Mesenchymal stem cell (in vitro differentiated cells and primary cell): ENCODE results near the gene SYT8.
A peak's percentile ranks its signal among the peaks of the same experiment; 100 is the strongest.

Source experiments
- DNase-seq: peaks from one replicate; pipeline ENCODE4 v3.0.0-alpha.2; 2013
- H2AFZ ChIP-seq: one replicate; pipeline ENCODE4 v1.6.1; 2013; ENCODE audit warnings: low read depth, mild to moderate bottlenecking, control low read depth, inconsistent platforms, low read length, moderate library complexity
- H2AK5ac ChIP-seq: 2 replicates; pipeline ENCODE4 v1.6.1; 2013; ENCODE audit warnings: low read length, moderate library complexity, mild to moderate bottlenecking, inconsistent platforms; ENCODE audit not compliant: severe bottlenecking
- H2BK120ac ChIP-seq: one replicate; pipeline ENCODE4 v1.6.1; 2013; ENCODE audit warnings: low read depth, mild to moderate bottlenecking, inconsistent platforms, low read length, moderate library complexity
- H2BK12ac ChIP-seq, 2 experiments: one replicate each; pipeline ENCODE4 v1.6.1; 2013; ENCODE audit warnings: inconsistent platforms in 2 of 2, low read length in 2 of 2, mild to moderate bottlenecking in 2 of 2, moderate library complexity in 2 of 2, control low read depth in 1 of 2
- H2BK15ac ChIP-seq: one replicate; pipeline ENCODE4 v1.6.1; 2013; ENCODE audit warnings: mild to moderate bottlenecking, low read depth, inconsistent platforms; ENCODE audit not compliant: poor library complexity, severe bottlenecking
- H2BK5ac ChIP-seq: 2 replicates; pipeline ENCODE4 v1.6.1; 2013; ENCODE audit warnings: low read depth, mild to moderate bottlenecking, low read length, control low read depth, inconsistent platforms; ENCODE audit not compliant: poor library complexity, severe bottlenecking
- H3K14ac ChIP-seq, 2 experiments: one replicate each; pipeline ENCODE4 v1.6.1; 2013; ENCODE audit warnings: inconsistent platforms in 2 of 2, low read length in 2 of 2, control low read depth in 1 of 2, mild to moderate bottlenecking in 1 of 2, moderate library complexity in 1 of 2
- H3K18ac ChIP-seq, 2 experiments: one replicate each; pipeline ENCODE4 v1.6.1; 2013; ENCODE audit warnings: inconsistent platforms in 2 of 2, low read length in 2 of 2, control low read depth in 1 of 2, low read depth in 1 of 2, mild to moderate bottlenecking in 1 of 2
- H3K23ac ChIP-seq, 2 experiments: one replicate each; pipeline ENCODE4 v1.6.1; 2013; ENCODE audit warnings: inconsistent platforms in 2 of 2, low read length in 2 of 2, mild to moderate bottlenecking in 2 of 2, moderate library complexity in 2 of 2, control low read depth in 1 of 2
- H3K27ac ChIP-seq: 2 replicates; pipeline ENCODE4 v1.5.1; 2013; ENCODE audit warnings: mild to moderate bottlenecking, moderate library complexity, low read length, control low read depth, inconsistent platforms; ENCODE audit not compliant: poor library complexity, severe bottlenecking
- H3K27me3 ChIP-seq, 2 experiments: 2 replicates each; pipeline versions ENCODE4 v1.6.1 to v1.7.0; 2013; ENCODE audit warnings: low read length in 2 of 2, mild to moderate bottlenecking in 2 of 2, moderate library complexity in 2 of 2, control low read depth in 1 of 2, inconsistent platforms in 1 of 2; ENCODE audit not compliant: control insufficient read depth in 1 of 2, insufficient read depth in 1 of 2
- H3K36me3 ChIP-seq, 2 experiments: 2 replicates each; pipeline versions ENCODE4 v1.6.1 to v1.7.0; 2013; ENCODE audit warnings: low read length in 2 of 2, control low read depth in 1 of 2, inconsistent platforms in 1 of 2, low read depth in 1 of 2, mild to moderate bottlenecking in 1 of 2; ENCODE audit not compliant: insufficient read depth in 2 of 2, control insufficient read depth in 1 of 2
- H3K4ac ChIP-seq, 2 experiments: one replicate each; pipeline ENCODE4 v1.6.1; 2013; ENCODE audit warnings: inconsistent platforms in 2 of 2, low read length in 2 of 2, mild to moderate bottlenecking in 2 of 2, moderate library complexity in 2 of 2, control low read depth in 1 of 2, low read depth in 1 of 2
- H3K4me1 ChIP-seq: 2 replicates; pipeline ENCODE4 v1.6.1; 2013; ENCODE audit warnings: low read depth, low read length, control low read depth; ENCODE audit not compliant: control insufficient read depth, insufficient read depth
- H3K4me2 ChIP-seq: 2 replicates; pipeline ENCODE4 v1.6.1; 2013; ENCODE audit warnings: low read length, mild to moderate bottlenecking, inconsistent platforms; ENCODE audit not compliant: poor library complexity, severe bottlenecking
- H3K4me3 ChIP-seq, 2 experiments: 2 replicates each; pipeline versions ENCODE4 v1.5.1 to v1.7.0; 2013; ENCODE audit warnings: low read length in 2 of 2, mild to moderate bottlenecking in 2 of 2, control low read depth in 1 of 2, low read depth in 1 of 2; ENCODE audit not compliant: insufficient read depth in 1 of 2
- H3K79me1 ChIP-seq: replicated peaks from 2 replicates; pipeline ENCODE4 v1.6.1; 2013; ENCODE audit warnings: mild to moderate bottlenecking, control low read depth, low read length, inconsistent platforms; ENCODE audit not compliant: poor library complexity, severe bottlenecking
- H3K9ac ChIP-seq: 2 replicates; pipeline ENCODE4 v1.7.0; 2013; ENCODE audit warnings: mild to moderate bottlenecking, low read length, moderate library complexity
- H3K9me3 ChIP-seq: 2 replicates; pipeline ENCODE4 v1.7.0; 2013; ENCODE audit warnings: mild to moderate bottlenecking, low read length; ENCODE audit not compliant: control insufficient read depth
- H4K8ac ChIP-seq: one replicate; pipeline ENCODE4 v1.6.1; 2013; ENCODE audit warnings: inconsistent platforms, mild to moderate bottlenecking, low read length, moderate library complexity
- H4K91ac ChIP-seq: one replicate; pipeline ENCODE4 v1.6.1; 2013; ENCODE audit warnings: mild to moderate bottlenecking, low read length, inconsistent platforms
- WGBS: methylation state at CpG from one replicate; pipeline ENCODE4 v1.1.7; 2013; ENCODE audit warnings: mixed read lengths; 5-methylcytosine and 5-hydroxymethylcytosine counted together

SYT8 gene

DNA sequence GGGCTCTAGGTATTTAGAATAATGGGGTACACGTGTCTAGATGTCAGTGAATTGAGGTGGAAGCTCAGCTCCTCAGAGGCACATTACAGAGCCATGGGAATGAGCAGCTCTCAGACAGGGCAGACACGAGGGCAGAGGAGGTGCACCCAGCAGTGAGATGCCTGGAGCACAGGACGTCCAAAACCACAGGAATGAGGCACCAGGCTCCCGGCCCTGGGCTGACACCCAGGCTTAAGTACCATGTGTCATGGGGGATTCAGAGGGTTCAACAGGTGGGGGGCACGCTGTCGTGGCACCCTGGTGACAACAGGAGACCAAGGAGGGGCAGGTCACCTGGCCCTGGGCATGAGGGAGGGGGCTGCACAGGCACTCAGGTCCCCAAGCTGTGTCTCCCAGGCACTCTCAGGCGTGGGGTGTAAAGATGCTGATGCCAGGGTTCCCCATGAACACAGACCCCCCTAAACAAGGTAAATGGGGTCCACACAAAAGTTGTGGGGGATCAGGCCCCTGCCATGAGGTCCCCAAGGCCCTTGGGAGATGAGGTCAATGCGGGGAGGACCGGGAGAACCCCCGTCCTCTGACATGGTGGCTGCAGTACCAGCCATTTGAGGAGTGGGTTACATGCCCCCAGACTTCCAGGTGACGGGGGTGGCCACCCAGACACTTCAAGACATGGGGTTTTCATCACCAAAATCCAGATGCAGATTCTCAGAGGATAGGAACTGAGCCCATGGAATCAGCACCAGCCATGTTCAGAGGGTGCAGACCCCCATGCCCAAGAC lies 5.6 kb upstream of the SYT8 start:
- peak overlapping the region in 1 of 2 experiments; percentile 78 for H2BK12ac ChIP-seq
- H3K18ac ChIP-seq: no peak overlapping the region
- peak overlapping the region; percentile 63 for H2AK5ac ChIP-seq
- H3K23ac ChIP-seq: no peak overlapping the region
- H3K27me3 ChIP-seq: peaks cover 0 to 54% of the 10 kb centered on the region in 2 experiments
- H3K4me3 ChIP-seq: no peak overlapping the region
- no peaks in the 10 kb centered on the region for H3K36me3 ChIP-seq
- no peaks in the 10 kb centered on the region for H3K9me3 ChIP-seq
- H2AFZ ChIP-seq: no peak overlapping the region
- no peak overlapping the region for H3K9ac ChIP-seq
- H4K91ac ChIP-seq: no peak overlapping the region
- H3K4me2 ChIP-seq: no peak overlapping the region
- peak; percentile 49 for DNase-seq
- H4K8ac ChIP-seq: no peak overlapping the region
- no peak overlapping the region for H2BK15ac ChIP-seq
- peak overlapping the region; percentile 11 for H3K27ac ChIP-seq
- no peak overlapping the region for H2BK5ac ChIP-seq
- H2BK120ac ChIP-seq: no peak overlapping the region
- H3K79me1 ChIP-seq: no peaks in the 10 kb centered on the region
- no peak overlapping the region for H3K4ac ChIP-seq
- H3K14ac ChIP-seq: no peak overlapping the region
- H3K4me1 ChIP-seq: peaks cover 83% of the 10 kb centered on the region
- 47% methylated on average over 10 of the region's 11 CpGs for WGBS

DNA sequence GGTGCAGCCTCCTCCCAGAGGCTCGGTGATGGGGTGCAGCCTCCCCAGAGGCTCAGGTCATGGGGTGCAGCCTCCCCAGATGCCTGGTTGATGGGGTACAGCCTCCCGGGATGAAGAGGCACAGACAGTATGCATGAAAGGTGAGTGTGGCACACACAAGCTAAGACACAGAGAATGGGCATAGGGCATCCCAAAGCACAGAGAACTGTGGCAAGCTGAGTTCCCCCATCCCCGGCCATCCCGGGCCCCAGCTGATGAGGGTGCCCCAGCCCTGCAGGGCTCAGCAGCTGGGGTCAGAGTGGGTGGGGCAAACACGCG lies 4.8 kb upstream of the SYT8 start:
- no peak for DNase-seq
- Histone ChIP-seq H4K8ac (no peak overlapping the region), H4K91ac (peak overlapping the region; percentile 28), H2AK5ac (peak overlapping the region; percentile 63), H3K14ac (no peak overlapping the region), H3K4me3 (no peak overlapping the region), H3K9ac (no peak overlapping the region), H3K18ac (no peak overlapping the region), H3K36me3 (no peaks in the 10 kb centered on the region), H2AFZ (no peak overlapping the region), H3K4ac (no peak overlapping the region), H3K4me2 (no peak overlapping the region), H3K27me3 (peaks cover 0 to 54% of the 10 kb centered on the region in 2 experiments), H3K23ac (no peak overlapping the region), H2BK120ac (no peak overlapping the region), H3K9me3 (no peaks in the 10 kb centered on the region), H2BK12ac (peak overlapping the region in 1 of 2 experiments; percentile 1), H3K79me1 (no peaks in the 10 kb centered on the region), H3K27ac (no peak overlapping the region), H2BK15ac (peak overlapping the region; percentile 56), H3K4me1 (peaks cover 88% of the 10 kb centered on the region), H2BK5ac (no peak overlapping the region)
- WGBS: 72% methylated on average over 6 of the region's 6 CpGs

DNA sequence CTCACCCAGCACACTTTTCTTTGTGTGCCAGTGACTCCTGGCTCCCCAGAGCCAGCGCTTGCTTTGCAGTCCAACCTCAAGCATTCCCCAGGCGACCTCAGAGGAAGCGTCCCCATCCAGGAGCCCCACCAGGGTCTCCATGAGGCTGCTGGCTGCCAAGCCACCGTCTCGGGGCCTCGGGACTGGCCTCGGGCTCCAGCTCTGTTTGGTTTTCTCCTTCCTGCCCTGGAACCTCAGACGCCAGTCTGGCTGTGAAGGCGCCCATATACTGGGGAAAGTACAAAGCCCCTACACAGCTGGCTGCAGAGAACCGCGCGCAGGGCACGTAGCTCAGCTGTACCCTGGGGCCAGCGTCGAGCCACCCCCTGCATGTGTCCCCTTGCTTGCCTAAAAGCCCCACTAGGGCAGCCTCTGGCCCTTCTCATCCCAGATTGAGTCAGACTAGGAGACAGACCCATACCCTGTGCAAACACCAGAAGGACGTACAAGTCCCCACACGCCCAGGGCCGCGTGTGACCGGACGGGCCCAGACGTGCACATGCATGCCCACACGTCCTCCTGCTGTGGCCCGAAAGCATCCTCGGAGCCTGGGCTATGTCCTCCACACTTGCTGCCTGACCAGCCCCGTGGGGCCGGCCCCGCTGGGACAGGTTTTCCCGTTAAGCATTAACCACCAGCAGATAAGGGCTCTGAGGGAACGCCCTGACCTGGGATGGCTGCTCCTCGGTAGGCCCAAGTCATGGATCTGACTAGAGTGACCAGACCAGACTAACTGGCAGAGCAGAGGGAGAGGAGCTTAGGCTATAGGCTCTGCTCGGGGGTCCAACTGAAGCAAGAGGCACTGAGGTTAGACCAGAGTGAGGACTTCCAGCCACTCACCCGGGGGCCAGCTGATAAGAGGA lies 4.2 kb upstream of the SYT8 start:
- peak overlapping the region; percentile 49 for H2AK5ac ChIP-seq
- H3K14ac ChIP-seq: peak overlapping the region in 1 of 2 experiments; percentile 61
- no peak overlapping the region for H3K4me3 ChIP-seq
- no peaks in the 10 kb centered on the region for H3K9me3 ChIP-seq
- H2BK120ac ChIP-seq: peak overlapping the region; percentile 36
- H3K27me3 ChIP-seq: peaks cover 0 to 58% of the 10 kb centered on the region in 2 experiments
- no peak overlapping the region for H3K23ac ChIP-seq
- no peak overlapping the region for H2BK15ac ChIP-seq
- no peak overlapping the region for H3K27ac ChIP-seq
- peak overlapping the region; percentile 33 for H4K8ac ChIP-seq
- H3K79me1 ChIP-seq: no peaks in the 10 kb centered on the region
- peak overlapping the region; percentile 36 for H2AFZ ChIP-seq
- DNase-seq: no peak
- H3K9ac ChIP-seq: no peak overlapping the region
- H3K18ac ChIP-seq: peak overlapping the region; percentile 53 to 67
- no peak overlapping the region for H3K4me2 ChIP-seq
- H2BK12ac ChIP-seq: peak overlapping the region; percentile 33 to 85
- WGBS: 79% methylated on average over 33 of the region's 33 CpGs
- peak overlapping the region; percentile 60 to 69 for H3K4ac ChIP-seq
- H4K91ac ChIP-seq: peak overlapping the region; percentile 52
- peaks cover 84% of the 10 kb centered on the region for H3K4me1 ChIP-seq
- no peaks in the 10 kb centered on the region for H3K36me3 ChIP-seq
- H2BK5ac ChIP-seq: no peak overlapping the region
